RPMI7951 (cell line): Measurements from ENCODE around the gene C2orf92. TPM values are rescaled to one million over a fixed set of nuclear protein-coding genes. Genes with fewer than 3 reads are reported as not detected.
A peak's percentile ranks its signal among the peaks of the same experiment; 100 is the strongest.
"Not testable (repeated sequence)": the region's sequence is repeated elsewhere in the genome, so short reads cannot be mapped to it uniquely, and the experiment has no call there.

ENCODE experiments used
- DNase-seq: peaks from one replicate; pipeline ENCODE4 v3.0.0-alpha.2; 2012; ENCODE audit warnings: low read depth
- total RNA-seq: library from RNA; depleted of rRNA; stranded (reverse); fragments of >200 nt; shearing (Covaris generic); gene quantifications from 2 replicates; pipeline ENCODE4 v1.2.3, GENCODE V29; 2014; rRNA removed

Gene C2orf92
- total RNA-seq = 3.3 and 4.9 TPM in 2 replicates

DNA sequence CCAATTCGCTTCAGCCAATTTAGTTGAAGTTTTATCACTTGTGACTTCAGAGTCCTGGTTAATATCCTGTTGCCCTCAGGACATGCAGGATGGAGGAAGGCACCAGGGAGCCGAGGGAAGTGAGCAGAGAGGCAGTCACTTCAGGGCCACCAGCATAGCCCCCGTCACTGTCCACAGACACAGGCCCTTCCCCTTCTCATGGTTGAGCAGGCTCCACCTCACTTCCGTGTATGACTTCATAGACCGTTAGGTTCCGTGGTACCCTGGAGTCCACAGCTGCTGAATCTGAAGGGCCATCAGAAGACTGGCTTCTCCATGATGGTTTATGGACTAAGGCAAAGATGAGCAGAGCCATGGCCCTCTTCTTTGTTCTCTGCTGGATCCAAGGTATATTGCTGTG lies at the start of gene C2orf92:
Gene C2orf92, plus strand, starts transcription at position 266 of the 400 bp plus-strand sequence. Its CDS starts 76 bp downstream, at position 342.
- DNase-seq = no peak

GRCh38 chr2:97620492-97620891 lies 49.0 kb upstream of the C2orf92 start:
- not testable (repeated sequence) for DNase-seq

DNA sequence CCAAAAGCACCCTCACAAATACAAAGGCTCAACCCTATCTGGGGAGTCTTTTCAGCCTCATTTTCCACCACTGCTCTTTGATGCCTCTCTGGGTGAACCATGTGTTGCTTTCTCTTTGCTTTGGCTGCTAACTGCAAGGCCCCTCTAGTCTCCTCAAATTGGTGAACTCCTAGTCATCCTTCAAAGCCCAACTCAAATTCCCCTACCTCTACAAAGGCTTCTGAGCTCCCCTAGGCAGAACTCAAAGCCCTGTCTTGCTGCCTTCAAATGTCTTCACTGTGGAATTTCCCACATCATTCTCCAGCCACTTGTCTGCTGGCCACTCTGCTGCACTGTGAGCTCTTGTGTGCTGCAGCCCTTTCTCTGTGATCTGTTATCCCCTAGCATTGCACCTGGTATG lies 46.5 kb upstream of the C2orf92 start:
- not testable (repeated sequence) for DNase-seq

GRCh38 chr2:97625354-97626048 lies 44.0 kb upstream of the C2orf92 start:
- not testable (repeated sequence) for DNase-seq

GRCh38 chr2:97626049-97626430 lies 43.5 kb upstream of the C2orf92 start:
- DNase-seq = not testable (repeated sequence)

DNA sequence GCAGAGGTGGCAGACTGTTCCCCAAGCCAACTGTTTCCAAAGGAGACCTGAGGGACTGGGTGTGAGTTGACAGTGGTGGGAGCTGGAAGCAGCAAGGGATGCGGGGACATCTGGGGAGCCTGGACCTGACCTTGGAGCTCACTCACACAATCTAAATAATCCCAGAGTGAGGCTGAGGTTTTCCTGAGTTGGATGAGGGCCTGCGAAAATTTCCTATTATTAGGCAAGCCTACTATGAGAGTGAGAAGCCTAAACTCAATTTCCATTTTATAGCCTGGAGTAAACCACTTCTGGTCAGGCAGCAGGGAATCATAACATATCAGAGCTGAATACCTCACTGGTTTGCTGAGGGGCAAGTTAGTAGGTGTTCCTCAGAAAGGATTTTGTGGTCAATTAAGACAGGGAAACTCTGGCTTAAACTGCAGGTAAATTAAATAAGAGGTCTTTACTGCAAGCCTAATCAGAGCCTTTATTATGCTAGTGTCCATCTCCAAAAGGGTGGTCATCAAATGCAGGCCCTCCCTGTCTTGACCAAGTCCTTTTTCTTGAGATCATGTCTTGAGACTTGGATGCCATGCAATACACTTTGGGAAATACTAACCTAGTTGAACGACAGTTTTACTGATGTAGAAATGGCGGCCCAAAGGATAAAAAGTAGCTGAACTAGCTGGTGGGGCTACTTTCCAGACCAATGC lies 25.3 kb upstream of the C2orf92 start:
- no peak for DNase-seq

DNA sequence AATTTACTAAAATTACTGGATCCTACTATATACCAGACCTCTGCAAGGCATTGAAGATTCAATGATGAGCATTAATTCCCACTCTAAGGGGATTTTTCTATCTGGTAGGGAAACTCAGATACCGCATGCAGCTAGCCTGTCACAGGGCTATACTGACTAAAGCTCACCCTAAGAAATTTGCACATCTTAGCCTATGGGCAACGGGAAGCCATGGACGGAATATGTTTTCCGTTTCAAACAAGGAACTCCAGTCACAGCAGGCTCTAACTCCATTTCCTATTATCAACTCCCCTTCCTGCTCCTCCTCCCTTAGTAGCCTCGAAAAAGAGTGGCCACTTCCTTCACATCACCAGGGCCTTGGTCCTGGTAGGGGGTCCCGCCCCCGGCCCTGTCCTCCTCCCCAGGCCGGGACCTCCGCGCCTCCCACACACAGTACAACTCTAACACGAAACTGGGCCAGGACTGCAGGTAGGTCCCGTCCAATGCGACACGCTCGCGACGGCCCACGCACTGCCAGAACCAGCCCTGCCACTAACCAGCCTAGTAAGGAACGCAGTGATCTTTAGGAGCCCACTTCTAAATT lies 24.3 kb upstream of the C2orf92 start:
- peak; percentile 26 for DNase-seq

DNA sequence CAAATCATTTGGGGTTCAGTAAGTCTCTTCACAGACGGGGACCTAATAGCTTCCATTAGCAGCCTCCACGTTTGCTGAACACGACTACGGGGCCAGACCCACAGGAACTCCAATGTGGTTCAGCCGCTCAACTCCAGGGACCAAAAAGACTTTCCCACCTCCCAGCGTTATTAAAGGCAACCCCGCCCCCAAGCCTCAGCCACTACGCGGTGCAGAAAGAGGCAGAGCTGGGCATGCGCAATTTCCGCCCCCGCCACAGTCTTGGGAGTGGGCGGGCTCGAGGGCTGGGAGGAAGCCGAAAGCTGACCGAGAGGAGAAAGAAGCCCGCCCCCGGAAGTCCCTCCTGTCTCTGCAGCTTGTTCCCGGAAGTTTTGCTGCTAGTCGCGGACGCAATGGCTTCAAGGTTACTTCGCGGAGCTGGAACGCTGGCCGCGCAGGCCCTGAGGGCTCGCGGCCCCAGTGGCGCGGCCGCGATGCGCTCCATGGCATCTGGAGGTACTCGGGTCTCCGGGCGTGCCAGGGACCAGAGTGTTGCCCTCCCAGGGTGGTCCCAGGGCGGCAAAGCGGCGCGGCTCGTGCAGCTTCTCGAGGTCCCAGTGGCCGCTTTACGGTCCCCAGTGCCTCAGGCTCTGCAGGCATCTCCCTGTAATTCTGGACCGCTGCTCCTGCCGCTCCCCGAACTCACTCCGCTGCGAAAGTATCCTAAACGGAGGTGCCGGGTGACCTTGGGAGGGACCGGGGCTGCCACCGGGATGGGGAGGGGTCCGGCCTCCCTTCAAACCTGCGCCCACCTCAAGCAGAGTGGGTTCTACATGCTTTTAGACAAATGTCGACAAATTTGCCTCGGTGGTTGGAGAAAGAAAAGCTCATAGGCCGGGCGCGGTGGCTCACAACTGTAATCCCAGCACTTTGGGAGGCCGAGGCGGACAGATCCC lies 23.6 kb upstream of the C2orf92 start, which contains the start of gene COX5B:
Gene COX5B, plus strand, starts transcription at position 368 of the 935 bp plus-strand sequence. Its CDS starts 25 bp downstream, at position 393.
- DNase-seq = peak; percentile 98

- DNase-seq = no peak
Observed at GRCh38 chr2:97646977-97647376, 22.5 kb upstream of the C2orf92 start.

DNA sequence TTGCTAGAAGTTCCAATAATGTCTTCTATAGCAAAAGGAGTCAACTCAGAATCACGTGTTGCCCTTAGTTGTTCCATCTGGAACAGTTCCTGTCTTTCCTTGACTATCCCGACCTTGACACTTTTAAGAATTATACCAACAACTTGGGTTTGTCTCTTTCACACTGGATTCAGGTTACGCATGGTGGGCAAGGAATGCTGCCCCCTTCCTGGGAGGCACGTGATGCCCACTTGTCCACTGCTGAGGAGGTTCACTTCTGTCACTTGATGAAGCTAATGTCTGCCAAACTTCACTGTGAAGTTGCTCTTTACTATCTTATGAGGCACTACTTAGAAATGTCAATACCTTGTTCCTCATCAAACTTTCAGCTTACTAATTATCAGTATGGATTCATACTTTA lies 18.4 kb upstream of the C2orf92 start:
- no peak for DNase-seq

GRCh38 chr2:97653473-97653872 lies 16.0 kb upstream of the C2orf92 start:
- no peak for DNase-seq

GRCh38 chr2:97653874-97654273 lies 15.6 kb upstream of the C2orf92 start:
- no peak for DNase-seq

GRCh38 chr2:97654309-97654708 lies 15.2 kb upstream of the C2orf92 start:
- DNase-seq = no peak

GRCh38 chr2:97654791-97655190 lies 14.7 kb upstream of the C2orf92 start:
- DNase-seq = no peak

- DNase-seq = no peak
Observed at GRCh38 chr2:97656129-97656755, 13.3 kb upstream of the C2orf92 start.

DNA sequence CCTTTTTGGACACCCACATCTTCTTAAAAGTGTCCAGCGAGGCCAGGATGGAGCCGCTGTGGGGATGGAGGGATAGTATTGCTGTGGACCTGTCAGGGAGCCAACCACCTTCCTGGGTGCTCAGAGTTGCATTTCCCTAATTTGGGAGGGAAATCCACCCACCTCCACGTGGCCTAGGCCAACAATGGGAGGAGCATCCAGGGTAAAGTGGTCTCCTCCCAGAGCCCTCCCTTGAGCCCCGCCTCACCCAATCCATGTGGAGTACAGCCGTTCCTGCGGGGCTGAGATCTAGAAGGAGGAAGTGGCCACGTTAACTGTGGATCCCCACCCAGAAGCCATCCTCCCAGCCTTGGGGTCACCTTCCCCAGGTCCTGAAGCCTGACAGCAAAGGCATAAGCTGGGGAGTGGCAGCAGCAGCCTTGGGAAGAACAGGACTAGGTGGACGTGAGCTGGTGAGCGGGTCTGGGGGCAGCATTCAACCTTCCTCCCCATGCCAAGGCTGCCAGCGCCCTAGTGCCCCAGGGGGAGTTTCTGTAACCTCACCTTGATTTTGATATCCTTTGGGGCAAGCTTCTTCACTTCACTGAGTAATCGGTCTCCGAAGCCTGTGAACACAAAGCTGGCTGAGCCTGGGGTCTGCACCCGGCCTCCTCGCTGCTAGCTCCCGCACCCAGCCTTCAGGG lies 12.5 kb upstream of the C2orf92 start:
- DNase-seq = no peak

- no peak for DNase-seq
Observed at GRCh38 chr2:97657986-97658690, 11.4 kb upstream of the C2orf92 start.

- no peak for DNase-seq
Observed at GRCh38 chr2:97658691-97659157, 10.8 kb upstream of the C2orf92 start.

- no peak for DNase-seq
Observed at GRCh38 chr2:97659256-97660043, 10.1 kb upstream of the C2orf92 start.
